ENCODE results near the gene CHDH.
A peak's percentile ranks its signal among the peaks of the same experiment; 100 is the strongest.

Gene CHDH

DNA sequence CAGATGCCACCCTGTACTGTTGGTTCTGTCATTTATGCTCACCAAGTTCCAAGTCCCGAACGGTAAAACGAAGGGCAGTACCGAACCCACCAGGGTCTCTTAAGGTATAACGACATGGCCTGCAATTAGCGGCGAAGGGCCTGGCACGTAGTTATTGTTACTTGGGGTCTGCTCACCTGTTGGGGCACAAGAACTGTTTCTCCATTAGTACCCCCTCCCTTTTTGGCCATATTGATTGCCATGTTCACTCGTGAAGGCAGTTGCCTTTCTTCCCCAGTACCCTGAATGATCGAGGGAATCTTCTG is 584 bp upstream of the CHDH start:
- no peak for DNase-seq

GRCh38 chr3:53845881-53846133 is 412 bp downstream of the CHDH start:
- no peak for DNase-seq

- DNase-seq = no peak
Observed at GRCh38 chr3:53845103-53845880, 927 bp downstream of the CHDH start.

GRCh38 chr3:53844262-53845102 is 1.7 kb downstream of the CHDH start:
- no peak for DNase-seq

GRCh38 chr3:53843195-53844177 is 2.7 kb downstream of the CHDH start:
- peak; percentile 33 for DNase-seq

GRCh38 chr3:53842436-53843194 is 3.6 kb downstream of the CHDH start:
- DNase-seq = no peak

- DNase-seq = no peak
Observed at GRCh38 chr3:53841296-53841695, 4.9 kb downstream of the CHDH start.

DNA sequence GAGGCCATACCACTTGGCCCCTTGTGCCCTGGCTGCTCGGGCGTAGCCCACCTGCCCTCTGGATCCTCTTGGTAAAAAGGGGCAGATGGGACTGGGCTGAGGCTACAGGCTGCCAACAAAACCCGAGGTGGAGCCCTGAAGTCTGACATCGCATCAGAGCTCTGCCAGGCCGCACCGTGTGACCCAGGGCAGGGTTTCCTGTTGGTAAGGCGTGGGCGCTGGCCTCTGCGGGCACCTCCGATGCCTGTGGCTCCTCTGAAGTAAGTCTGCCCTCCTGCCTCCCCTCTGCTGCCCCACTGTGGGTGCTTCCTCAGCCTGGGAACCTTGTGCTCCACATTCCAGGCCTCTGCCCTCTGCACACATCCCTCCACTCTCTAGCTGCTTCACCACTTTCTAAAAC is 8.9 kb downstream of the CHDH start:
- no peak for DNase-seq

- DNase-seq = no peak
Observed at GRCh38 chr3:53836084-53836872, 9.9 kb downstream of the CHDH start.

DNA sequence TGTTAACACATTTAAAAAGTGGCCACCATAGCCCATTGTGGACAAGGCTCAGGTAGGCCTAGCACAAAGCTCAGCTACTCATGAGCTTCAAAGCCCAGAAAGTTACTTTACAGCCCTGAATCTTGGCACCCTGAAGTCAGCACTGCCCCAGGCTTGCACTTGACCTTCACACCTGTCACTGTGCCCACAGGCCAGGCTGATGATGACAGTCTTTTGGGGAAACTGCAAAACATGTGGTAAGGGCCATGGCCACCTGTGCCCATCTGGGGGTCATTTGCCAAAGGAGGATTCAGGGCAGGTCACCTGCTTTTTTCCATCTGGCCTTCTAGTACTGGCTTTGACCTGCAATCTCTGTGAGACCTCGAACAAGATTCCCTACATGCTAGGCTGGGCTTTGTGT is 11.0 kb downstream of the CHDH start:
- no peak for DNase-seq

- DNase-seq = no peak
Observed at GRCh38 chr3:53834429-53835095, 11.7 kb downstream of the CHDH start.

DNA sequence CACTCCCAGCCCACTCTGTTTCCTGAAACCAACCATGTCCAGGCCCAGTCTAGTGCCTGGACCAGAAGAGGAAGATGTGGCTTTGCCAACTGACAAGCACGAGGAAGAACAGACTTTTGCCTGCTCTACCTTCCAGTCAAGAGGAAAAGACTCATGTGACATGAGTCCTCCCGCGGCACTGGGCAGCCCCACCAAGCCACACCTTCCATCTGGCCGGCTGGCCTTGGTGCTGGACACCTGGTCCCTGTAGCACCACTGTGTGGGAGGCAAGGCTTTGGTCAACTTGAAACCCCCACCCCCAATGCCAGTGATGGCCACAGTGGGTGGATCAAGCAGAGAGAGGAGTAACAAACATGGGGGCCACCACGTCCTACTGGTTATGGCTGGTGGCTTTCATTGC is 12.5 kb downstream of the CHDH start:
- DNase-seq = no peak

DNA sequence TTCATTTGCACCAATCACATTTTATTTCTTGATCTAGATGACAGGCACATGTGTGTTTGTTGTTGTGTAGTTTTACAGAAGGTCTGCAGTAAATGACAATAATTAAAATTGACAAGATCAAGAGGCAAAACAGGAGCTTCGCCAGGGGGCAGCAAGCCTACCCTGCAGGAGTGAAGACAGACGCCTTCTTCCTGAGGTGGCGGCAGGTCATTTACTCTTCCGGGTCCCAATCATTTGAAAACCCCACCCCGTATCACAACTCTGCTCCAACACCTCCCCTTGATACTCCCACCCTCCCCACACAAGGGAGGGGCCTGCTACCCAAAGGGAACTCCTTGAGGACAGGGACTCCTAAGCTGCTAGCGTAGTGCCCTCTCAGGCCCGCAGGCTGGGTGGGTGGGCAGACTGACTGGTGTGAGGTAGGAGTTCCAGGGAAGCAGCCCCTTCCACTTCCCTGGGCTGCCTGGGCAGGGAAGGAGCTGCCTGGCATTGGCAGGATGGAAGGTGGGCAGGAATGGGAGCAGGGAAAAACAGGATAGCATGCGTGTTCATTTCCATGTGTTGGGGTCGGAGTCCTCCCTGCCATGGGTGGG is 13.1 kb downstream of the CHDH start:
- DNase-seq = no peak

GRCh38 chr3:53830944-53831343 is 15.3 kb downstream of the CHDH start:
- no peak for DNase-seq

DNA sequence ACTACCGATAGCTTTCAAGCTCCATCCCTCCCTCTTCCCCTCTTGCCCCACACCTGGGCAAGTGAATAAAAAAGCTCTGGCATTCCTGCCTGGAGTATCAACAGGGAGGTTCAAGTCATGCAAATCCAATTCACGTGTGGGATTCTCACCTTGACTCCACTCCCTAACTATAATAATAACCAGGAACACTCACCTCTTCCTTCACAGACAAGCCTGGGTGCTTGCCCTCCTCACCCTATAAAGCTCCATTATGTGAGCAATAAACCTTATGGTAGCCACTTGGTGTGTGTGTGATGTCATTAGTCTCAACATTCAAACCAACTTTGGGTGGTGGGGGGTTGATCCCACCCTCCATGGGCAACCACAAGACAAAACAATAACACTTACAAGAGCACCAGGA is 16.6 kb downstream of the CHDH start:
- no peak for DNase-seq

DNA sequence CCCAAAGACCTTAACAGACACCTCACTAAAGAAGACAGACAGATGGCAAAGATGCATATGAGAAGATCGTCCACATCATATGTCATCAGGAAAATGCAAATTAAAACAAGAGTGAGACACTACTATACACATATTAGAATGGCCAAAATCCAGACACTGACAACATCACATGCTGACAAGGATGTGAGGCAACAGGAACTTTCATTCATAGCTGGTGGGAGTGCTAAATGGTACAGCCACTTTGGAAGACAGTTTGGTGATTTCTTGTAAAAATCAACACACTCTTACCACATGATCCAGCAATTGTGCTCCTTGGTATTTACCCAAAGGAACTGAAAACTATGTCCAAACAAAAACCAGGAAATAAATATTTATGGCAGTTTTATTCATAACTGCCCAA is 17.6 kb downstream of the CHDH start:
- no peak for DNase-seq

DNA sequence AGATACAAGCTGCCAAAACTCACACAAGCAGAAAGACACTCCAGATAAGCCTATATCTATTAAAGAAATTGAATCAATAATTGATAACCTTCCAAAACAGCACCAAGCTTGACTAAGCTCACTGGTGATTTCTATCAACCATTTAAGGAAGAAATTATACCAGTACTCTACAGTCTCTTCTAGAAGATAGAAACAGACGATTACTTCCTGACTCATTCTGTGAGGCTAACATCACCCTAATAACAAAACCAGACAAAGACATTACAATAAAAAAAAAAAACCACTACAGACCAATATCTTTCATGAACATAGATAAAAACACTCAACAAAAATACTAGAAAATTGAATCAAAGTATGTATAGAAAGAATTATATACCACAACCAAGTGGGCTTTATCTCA is 20.2 kb downstream of the CHDH start:
- no peak for DNase-seq

- no peak for DNase-seq
Observed at GRCh38 chr3:53824795-53825194, 21.4 kb downstream of the CHDH start.

- DNase-seq = no peak
Observed at GRCh38 chr3:53823956-53824657, 22.1 kb downstream of the CHDH start.

All from NCI-H1694 treated with DMSO at 0.1 percent for 48 hours (cell line).